HepG2 (cell line): ENCODE measurements around the gene C3orf18. TPM values are rescaled to one million over a fixed set of nuclear protein-coding genes. Genes with fewer than 3 reads are reported as not detected.

Source experiments
- HIVEP1 ChIP-seq: sonication (generic); formaldehyde crosslinking; IDR thresholded peaks from 2 replicates; pipeline ENCODE4 v1.4.0; 2020; ENCODE audit warnings: mild to moderate bottlenecking, missing genetic modification reagents
- HOXD1 ChIP-seq: sonication (generic); formaldehyde crosslinking; IDR thresholded peaks from 2 replicates; pipeline ENCODE4 v1.5.0; 2020; ENCODE audit warnings: missing genetic modification reagents
- NCOA1 ChIP-seq: sonication (generic); formaldehyde crosslinking; IDR thresholded peaks from 2 replicates; pipeline ENCODE4 v1.9.0; 2021; ENCODE audit warnings: missing genetic modification reagents
- NCOA2 ChIP-seq: sonication (generic); formaldehyde crosslinking; IDR thresholded peaks from 2 replicates; pipeline ENCODE4 v1.8.0; 2022; ENCODE audit warnings: inconsistent platforms
- NFYB ChIP-seq: sonication (generic); formaldehyde crosslinking; IDR thresholded peaks from 2 replicates; pipeline ENCODE4 v1.4.0; 2020; ENCODE audit warnings: missing genetic modification reagents
- POLR2A ChIP-seq, 2 experiments: IDR thresholded peaks; 2 replicates each; pipeline ENCODE4 v1.6.1; 2011; ENCODE audit warnings: low read depth in 2 of 2, low read length in 2 of 2, mild to moderate bottlenecking in 1 of 2, moderate library complexity in 1 of 2; ENCODE audit not compliant: insufficient read depth in 1 of 2
- SNRNP70 ChIP-seq: fragments of 200-400 bp; formaldehyde crosslinking; IDR thresholded peaks from 2 replicates; pipeline ENCODE4 v1.6.1; 2017; ENCODE audit warnings: mild to moderate bottlenecking, low read depth, low read length, moderate library complexity
- TARDBP ChIP-seq: sonication (generic); formaldehyde crosslinking; IDR thresholded peaks from 2 replicates; pipeline ENCODE4 v1.8.0; 2022; ENCODE audit warnings: mild to moderate bottlenecking, missing genetic modification reagents
- TBL1XR1 ChIP-seq: fragments of 150-350 bp; IDR thresholded peaks from 2 replicates; pipeline ENCODE4 v1.6.1; 2014; ENCODE audit warnings: borderline replicate concordance, low read length; ENCODE audit not compliant: partially characterized antibody
- TCF12 ChIP-seq, 2 experiments: fragments of 450-650 bp in 1 of 2; sonication (generic) in 1 of 2; formaldehyde crosslinking in 1 of 2; IDR thresholded peaks; 2 replicates each; pipeline versions ENCODE4 v1.6.1 to v1.8.0; 2017 to 2022; ENCODE audit warnings: antibody characterized with exemption in 1 of 2, mild to moderate bottlenecking in 1 of 2, missing genetic modification reagents in 1 of 2, moderate library complexity in 1 of 2
- ZFYVE20 ChIP-seq: sonication (generic); formaldehyde crosslinking; IDR thresholded peaks from 2 replicates; pipeline ENCODE4 v1.8.0; 2023; ENCODE audit warnings: low read depth, mild to moderate bottlenecking, moderate library complexity, missing genetic modification reagents, borderline replicate concordance
- ZIK1 ChIP-seq: sonication (generic); formaldehyde crosslinking; IDR thresholded peaks from 2 replicates; pipeline ENCODE4 v1.5.0; 2020; ENCODE audit warnings: mild to moderate bottlenecking, low read depth, missing genetic modification reagents, borderline replicate concordance
- ZNF337 ChIP-seq: sonication (generic); formaldehyde crosslinking; IDR thresholded peaks from 2 replicates; pipeline ENCODE4 v1.5.1; 2020; ENCODE audit warnings: missing genetic modification reagents, low read depth, mild to moderate bottlenecking, borderline replicate concordance
- ZNF558 ChIP-seq: sonication (generic); formaldehyde crosslinking; IDR thresholded peaks from 2 replicates; pipeline ENCODE4 v1.9.0; 2022; ENCODE audit warnings: mild to moderate bottlenecking, missing genetic modification reagents, borderline replicate concordance
- ZNF7 ChIP-seq: IDR thresholded peaks from 2 replicates; pipeline ENCODE4 v1.6.1; 2016; ENCODE audit warnings: missing biosample characterization, missing genetic modification reagents
- ZNF737 ChIP-seq: sonication (generic); formaldehyde crosslinking; IDR thresholded peaks from 2 replicates; pipeline ENCODE4 v1.5.0; 2020; ENCODE audit warnings: missing genetic modification reagents, mild to moderate bottlenecking, borderline replicate concordance
- polyA plus RNA-seq, 8 experiments: library from polyadenylated mRNA; depleted of rRNA in 3 of 8; stranded (reverse) in 7 of 8; unstranded in 1 of 8; fragments of >200 nt; fragmentation: Illumina TruSeq in 4 of 8; extraction: Trizol in 4 of 8; gene quantifications; 2 replicates each; pipeline versions ENCODE4 v1.2.1 to v1.2.3, GENCODE V29; 2011 to 2016; ENCODE audit warnings: low read depth in 4 of 8, missing spikeins in 1 of 8, mixed read lengths in 1 of 8; ENCODE audit not compliant: insufficient read depth in 1 of 8
- total RNA-seq, 5 experiments: library from RNA; depleted of rRNA; stranded (reverse); fragments of >200 nt; fragmentation: Illumina TruSeq; extraction: Trizol; gene quantifications; 2 replicates each; pipeline ENCODE4 v1.2.3, GENCODE V29; 2016; ENCODE audit warnings: low read depth in 1 of 5
- TF ChIP-seq, protein P1 (sequence below): sonication (generic); formaldehyde crosslinking; IDR thresholded peaks from 2 replicates; pipeline ENCODE4 v1.5.0; 2020; ENCODE audit warnings: mild to moderate bottlenecking, missing genetic modification reagents, borderline replicate concordance
- TF ChIP-seq, protein P2 (sequence below): sonication (generic); formaldehyde crosslinking; IDR thresholded peaks from 2 replicates; pipeline ENCODE4 v1.9.0; 2022; ENCODE audit warnings: missing genetic modification reagents, mild to moderate bottlenecking, borderline replicate concordance
- TF ChIP-seq, protein P3 (sequence below): sonication (generic); formaldehyde crosslinking; IDR thresholded peaks from 2 replicates; pipeline ENCODE4 v1.8.0; 2022; ENCODE audit warnings: missing genetic modification reagents, mild to moderate bottlenecking, borderline replicate concordance
- TF ChIP-seq, protein P4 (sequence below): IDR thresholded peaks from 2 replicates; pipeline ENCODE4 v1.6.1; 2016; ENCODE audit warnings: missing biosample characterization, missing genetic modification reagents, low read depth

C3orf18 gene
- total and polyA plus RNA-seq, 2 of the 13 experiments (the other 11 are each of a cell fraction or from before 2014, with no cell fraction given): 1.6 to 4.8 TPM

DNA sequence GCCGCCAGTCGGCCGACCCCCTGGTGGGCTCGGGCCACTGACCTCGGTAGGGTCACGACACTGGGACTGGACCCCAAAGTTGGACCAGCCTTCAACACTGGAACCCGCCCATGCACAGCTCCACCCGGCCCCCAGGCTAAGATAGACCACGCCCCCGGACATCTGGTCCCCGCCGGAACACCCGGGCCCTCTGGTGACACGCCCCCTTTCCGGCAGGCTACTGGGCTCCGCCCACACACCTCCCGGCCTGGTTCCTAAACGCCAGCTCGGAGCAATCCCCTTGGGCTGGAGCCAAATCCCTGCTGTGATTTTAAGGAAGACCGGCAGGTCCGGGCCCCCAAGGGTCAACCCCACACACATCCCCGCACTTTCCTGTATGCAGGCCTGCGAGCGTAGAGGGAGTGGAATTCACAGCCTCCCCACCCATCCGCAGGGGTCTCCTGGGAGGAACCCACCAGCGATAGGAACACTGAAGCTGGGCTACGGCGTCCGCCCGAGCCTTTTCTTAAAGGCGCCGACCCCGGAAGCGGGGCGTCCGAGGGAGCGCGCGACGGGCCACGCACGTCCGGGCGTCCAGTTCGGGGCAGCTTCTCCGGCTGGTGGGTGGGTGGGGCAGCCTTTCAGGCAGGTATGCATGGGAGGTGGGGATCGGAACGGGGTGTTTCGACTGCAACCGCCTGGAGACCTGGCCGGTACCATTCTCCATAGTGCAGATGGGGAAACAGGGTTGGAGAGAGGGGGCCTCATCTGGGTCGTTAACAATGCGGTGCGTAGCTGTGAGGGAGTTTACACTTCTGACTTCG is 1.6 kb upstream of the C3orf18 start, which contains the start of gene HEMK1 (continued):
- TF ChIP-seq, protein P1, sequence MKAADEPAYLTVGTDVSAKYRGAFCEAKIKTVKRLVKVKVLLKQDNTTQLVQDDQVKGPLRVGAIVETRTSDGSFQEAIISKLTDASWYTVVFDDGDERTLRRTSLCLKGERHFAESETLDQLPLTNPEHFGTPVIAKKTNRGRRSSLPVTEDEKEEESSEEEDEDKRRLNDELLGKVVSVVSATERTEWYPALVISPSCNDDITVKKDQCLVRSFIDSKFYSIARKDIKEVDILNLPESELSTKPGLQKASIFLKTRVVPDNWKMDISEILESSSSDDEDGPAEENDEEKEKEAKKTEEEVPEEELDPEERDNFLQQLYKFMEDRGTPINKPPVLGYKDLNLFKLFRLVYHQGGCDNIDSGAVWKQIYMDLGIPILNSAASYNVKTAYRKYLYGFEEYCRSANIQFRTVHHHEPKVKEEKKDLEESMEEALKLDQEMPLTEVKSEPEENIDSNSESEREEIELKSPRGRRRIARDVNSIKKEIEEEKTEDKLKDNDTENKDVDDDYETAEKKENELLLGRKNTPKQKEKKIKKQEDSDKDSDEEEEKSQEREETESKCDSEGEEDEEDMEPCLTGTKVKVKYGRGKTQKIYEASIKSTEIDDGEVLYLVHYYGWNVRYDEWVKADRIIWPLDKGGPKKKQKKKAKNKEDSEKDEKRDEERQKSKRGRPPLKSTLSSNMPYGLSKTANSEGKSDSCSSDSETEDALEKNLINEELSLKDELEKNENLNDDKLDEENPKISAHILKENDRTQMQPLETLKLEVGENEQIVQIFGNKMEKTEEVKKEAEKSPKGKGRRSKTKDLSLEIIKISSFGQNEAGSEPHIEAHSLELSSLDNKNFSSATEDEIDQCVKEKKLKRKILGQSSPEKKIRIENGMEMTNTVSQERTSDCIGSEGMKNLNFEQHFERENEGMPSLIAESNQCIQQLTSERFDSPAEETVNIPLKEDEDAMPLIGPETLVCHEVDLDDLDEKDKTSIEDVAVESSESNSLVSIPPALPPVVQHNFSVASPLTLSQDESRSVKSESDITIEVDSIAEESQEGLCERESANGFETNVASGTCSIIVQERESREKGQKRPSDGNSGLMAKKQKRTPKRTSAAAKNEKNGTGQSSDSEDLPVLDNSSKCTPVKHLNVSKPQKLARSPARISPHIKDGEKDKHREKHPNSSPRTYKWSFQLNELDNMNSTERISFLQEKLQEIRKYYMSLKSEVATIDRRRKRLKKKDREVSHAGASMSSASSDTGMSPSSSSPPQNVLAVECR (CRISPR knock-in tag): peak; percentile 91; the same call in 1 of the 2 replicates
- TF ChIP-seq, protein P2, sequence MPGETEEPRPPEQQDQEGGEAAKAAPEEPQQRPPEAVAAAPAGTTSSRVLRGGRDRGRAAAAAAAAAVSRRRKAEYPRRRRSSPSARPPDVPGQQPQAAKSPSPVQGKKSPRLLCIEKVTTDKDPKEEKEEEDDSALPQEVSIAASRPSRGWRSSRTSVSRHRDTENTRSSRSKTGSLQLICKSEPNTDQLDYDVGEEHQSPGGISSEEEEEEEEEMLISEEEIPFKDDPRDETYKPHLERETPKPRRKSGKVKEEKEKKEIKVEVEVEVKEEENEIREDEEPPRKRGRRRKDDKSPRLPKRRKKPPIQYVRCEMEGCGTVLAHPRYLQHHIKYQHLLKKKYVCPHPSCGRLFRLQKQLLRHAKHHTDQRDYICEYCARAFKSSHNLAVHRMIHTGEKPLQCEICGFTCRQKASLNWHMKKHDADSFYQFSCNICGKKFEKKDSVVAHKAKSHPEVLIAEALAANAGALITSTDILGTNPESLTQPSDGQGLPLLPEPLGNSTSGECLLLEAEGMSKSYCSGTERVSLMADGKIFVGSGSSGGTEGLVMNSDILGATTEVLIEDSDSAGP (CRISPR knock-in tag): peak; percentile 98
- TF ChIP-seq SNRNP70 (no peak), ZNF558 (CRISPR knock-in tag) (no peak; the same call in 1 of the 2 replicates), ZIK1 (no peak), POLR2A (IDR thresholded peaks at IDR 0.05; ENCODE audit: insufficient read depth in 1 of 2, low read depth in 2 of 2, low read length in 2 of 2) (no peak; a peak in 2 of 4 replicates), TCF12 (IDR thresholded peaks at IDR 0.05) (no peak), TCF12 (CRISPR knock-in tag; IDR thresholded peaks at IDR 0.05) (peak; percentile 62; the same call in 1 of the 2 replicates), HIVEP1 (CRISPR knock-in tag) (peak; percentile 83), ZNF737 (no peak), ZFYVE20 (no peak), ZNF337 (CRISPR knock-in tag) (no peak), ZNF7 (CRISPR knock-in tag) (no peak), NFYB (peak; percentile 14; the same call in 1 of the 2 replicates), NCOA1 (CRISPR knock-in tag) (0 out of 2 replicates have a peak, but pooled peaks have one; percentile 40), TBL1XR1 (no peak), HOXD1 (CRISPR knock-in tag) (no peak), TARDBP (peak; percentile 76), NCOA2 (peak; percentile 37; the same call in 1 of the 2 replicates)
- TF ChIP-seq, protein P3, sequence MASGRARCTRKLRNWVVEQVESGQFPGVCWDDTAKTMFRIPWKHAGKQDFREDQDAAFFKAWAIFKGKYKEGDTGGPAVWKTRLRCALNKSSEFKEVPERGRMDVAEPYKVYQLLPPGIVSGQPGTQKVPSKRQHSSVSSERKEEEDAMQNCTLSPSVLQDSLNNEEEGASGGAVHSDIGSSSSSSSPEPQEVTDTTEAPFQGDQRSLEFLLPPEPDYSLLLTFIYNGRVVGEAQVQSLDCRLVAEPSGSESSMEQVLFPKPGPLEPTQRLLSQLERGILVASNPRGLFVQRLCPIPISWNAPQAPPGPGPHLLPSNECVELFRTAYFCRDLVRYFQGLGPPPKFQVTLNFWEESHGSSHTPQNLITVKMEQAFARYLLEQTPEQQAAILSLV (CRISPR knock-in tag): peak; percentile 91; the same call in 1 of the 2 replicates
- TF ChIP-seq, protein P4, sequence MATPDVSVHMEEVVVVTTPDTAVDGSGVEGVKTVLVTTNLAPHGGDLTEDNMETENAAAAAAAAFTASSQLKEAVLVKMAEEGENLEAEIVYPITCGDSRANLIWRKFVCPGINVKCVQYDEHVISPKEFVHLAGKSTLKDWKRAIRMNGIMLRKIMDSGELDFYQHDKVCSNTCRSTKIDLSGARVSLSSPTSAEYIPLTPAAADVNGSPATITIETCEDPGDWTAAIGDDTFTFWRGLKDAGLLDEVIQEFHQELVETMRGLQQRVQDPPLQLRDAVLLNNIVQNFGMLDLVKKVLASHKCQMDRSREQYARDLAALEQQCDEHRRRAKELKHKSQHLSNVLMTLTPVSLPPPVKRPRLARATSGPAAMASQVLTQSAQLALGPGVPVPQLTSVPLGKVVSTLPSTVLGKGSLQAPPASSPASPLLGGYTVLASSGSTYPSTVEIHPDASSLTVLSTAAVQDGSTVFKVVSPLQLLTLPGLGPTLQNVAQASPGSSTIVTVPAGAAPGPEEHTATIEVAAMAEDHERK (CRISPR knock-in tag): peak; percentile 61; the same call in 1 of the 2 replicates
